B cell (primary cell): ENCODE results near the gene FLVCR1. TPM values are rescaled to one million over a fixed set of nuclear protein-coding genes. Genes with fewer than 3 reads are reported as not detected.

ENCODE experiments used
- ATAC-seq: fragments of 200-7000 bp; cut with Tn5 transposase; one replicate; pipeline ENCODE4 v1.10.0; 2021; ENCODE audit warnings: low read depth, mild to moderate bottlenecking, moderate number of reproducible peaks, moderate library complexity
- CTCF ChIA-PET: fragments of 350-600 bp; sonication (Branson Sonifier 250); formaldehyde crosslinking; loops from one replicate; lab custom pipeline; 2021; ENCODE audit warnings: antibody characterized with exemption, inconsistent platforms; lab: Charles Lee
- POLR2A ChIA-PET: fragments of 350-600 bp; sonication (Branson Sonifier 250); formaldehyde crosslinking; loops from one replicate; lab custom pipeline; 2021; ENCODE audit warnings: antibody characterized with exemption; lab: Charles Lee
- DNase-seq: peaks from one replicate; pipeline ENCODE4 v3.0.0; 2013
- H2AFZ ChIP-seq: 2 replicates; pipeline ENCODE4 v1.6.1; 2012; ENCODE audit warnings: mild to moderate bottlenecking, low read depth, low read length; ENCODE audit not compliant: insufficient read depth, poor library complexity, severe bottlenecking
- H3K27ac ChIP-seq, 2 donors: 1 replicate in 1 of 2; 2 replicates in 1 of 2; pipeline ENCODE4 v1.5.1; 2012 to 2013; ENCODE audit warnings: low read length in 2 of 2, mild to moderate bottlenecking in 2 of 2, moderate library complexity in 1 of 2
- H3K27me3 ChIP-seq, 4 experiments: fragments of 200-600 bp in 1 of 4; sonication (generic) in 1 of 4; replicated peaks in 1 of 4; 1 replicate in 2 of 4; 2 replicates in 2 of 4; pipeline versions ENCODE4 v1.6.1 to v1.7.0; 2013 to 2016; ENCODE audit warnings: low read length in 3 of 4, mild to moderate bottlenecking in 2 of 4, mixed read lengths in 1 of 4, moderate library complexity in 1 of 4; ENCODE audit not compliant: insufficient read depth in 4 of 4, control insufficient read depth in 3 of 4; ENCODE audit errors: control extremely low read depth in 1 of 4
- H3K36me3 ChIP-seq, 2 experiments: replicated peaks in 1 of 2; 1 replicate in 1 of 2; 2 replicates in 1 of 2; pipeline versions ENCODE4 v1.6.1 to v1.7.1; 2013; ENCODE audit warnings: low read length in 1 of 2; ENCODE audit not compliant: insufficient read depth in 2 of 2, control insufficient read depth in 1 of 2; ENCODE audit errors: control extremely low read depth in 1 of 2, extremely low read depth in 1 of 2
- H3K4me1 ChIP-seq, 2 donors: fragments of 200-600 bp in 1 of 2; sonication (generic) in 1 of 2; 1 replicate in 1 of 2; 2 replicates in 1 of 2; pipeline versions ENCODE4 v1.5.1 to v1.6.1; 2013 to 2017; ENCODE audit warnings: low read length in 2 of 2; ENCODE audit not compliant: control insufficient read depth in 2 of 2, insufficient read depth in 2 of 2
- H3K4me2 ChIP-seq: replicated peaks from 2 replicates; pipeline ENCODE3; 2012; ENCODE audit warnings: mild to moderate bottlenecking, low read depth, low read length; ENCODE audit not compliant: poor library complexity, severe bottlenecking
- H3K4me3 ChIP-seq, 5 experiments: fragments of 200-600 bp in 1 of 5; sonication (generic) in 1 of 5; 1 replicate in 3 of 5; 2 replicates in 2 of 5; pipeline versions ENCODE4 v1.5.1 to v1.7.0; 2011 to 2016; ENCODE audit warnings: low read length in 4 of 5, mild to moderate bottlenecking in 4 of 5, low read depth in 2 of 5, control low read depth in 1 of 5, moderate library complexity in 1 of 5; ENCODE audit not compliant: insufficient read depth in 1 of 5; ENCODE audit errors: control extremely low read depth in 1 of 5, extremely low read depth in 1 of 5
- H3K79me2 ChIP-seq: fragments of 200-600 bp; sonication (generic); one replicate; pipeline ENCODE4 v1.6.0; 2016; ENCODE audit warnings: low read length; ENCODE audit not compliant: control insufficient read depth, insufficient read depth
- H3K9ac ChIP-seq: fragments of 200-600 bp; sonication (generic); 2 replicates; pipeline ENCODE4 v1.6.1; 2017; ENCODE audit warnings: mild to moderate bottlenecking, low read length, moderate library complexity
- H3K9me3 ChIP-seq, 3 donors: one replicate each; pipeline versions ENCODE4 v1.6.1 to v1.7.1; 2013; ENCODE audit warnings: low read length in 2 of 3; ENCODE audit not compliant: control insufficient read depth in 2 of 3, insufficient read depth in 1 of 3; ENCODE audit errors: control extremely low read depth in 1 of 3
- H4K20me1 ChIP-seq: 2 replicates; pipeline ENCODE4 v1.6.0; 2012; ENCODE audit warnings: mild to moderate bottlenecking, low read length; ENCODE audit not compliant: insufficient read depth, control insufficient read depth, poor library complexity, severe bottlenecking
- H3K27ac Mint-ChIP-seq: one replicate; pipeline ENCODE4 v1.8.0; 2021; ENCODE audit warnings: mixed read lengths
- H3K27me3 Mint-ChIP-seq: one replicate; pipeline ENCODE4 v1.8.0; 2021; ENCODE audit warnings: mixed read lengths
- H3K4me1 Mint-ChIP-seq: one replicate; pipeline ENCODE4 v1.8.0; 2021; ENCODE audit warnings: mixed read lengths
- H3K4me3 Mint-ChIP-seq: one replicate; pipeline ENCODE4 v1.8.0; 2021; ENCODE audit warnings: mixed read lengths
- H3K9me3 Mint-ChIP-seq: one replicate; pipeline ENCODE4 v1.8.0; 2022; ENCODE audit warnings: mixed read lengths; ENCODE audit not compliant: insufficient read depth
- EZH2 ChIP-seq: IDR thresholded peaks from 2 replicates; pipeline ENCODE4 v1.6.1; 2012; ENCODE audit warnings: borderline replicate concordance, low read depth, mild to moderate bottlenecking, moderate library complexity, low read length; ENCODE audit not compliant: insufficient read depth, poor library complexity, severe bottlenecking
- WGBS: methylation state at CpG from one replicate; pipeline ENCODE4 v1.1.5; 2013; ENCODE audit warnings: missing lambda C conversion rate; ENCODE audit not compliant: insufficient coverage; 5-methylcytosine and 5-hydroxymethylcytosine counted together
- intact Hi-C: fragments of 100-400 bp; cut with micrococcal nuclease; formaldehyde crosslinking; loops from one replicate; pipeline ENCODE4 v1.10.0; 2022
- polyA plus RNA-seq: library from polyadenylated mRNA; depleted of rRNA; stranded (reverse); fragments of >200 nt; gene quantifications from 2 replicates; pipeline ENCODE4 v1.2.3, GENCODE V29; 2012
- total RNA-seq, 2 donors: library from RNA; stranded (reverse); fragments of 120-200 nt in 1 of 2; gene quantifications; 1 replicate in 1 of 2; 2 replicates in 1 of 2; pipeline versions ENCODE4 v1.2.3 to v1.2.4, GENCODE V29; 2013 to 2022
- TF ChIP-seq, protein P1 (sequence below): fragments of 200-600 bp; IDR thresholded peaks from one replicate; pipeline ENCODE4 v1.8.0; 2022; ENCODE audit warnings: antibody characterized with exemption, mild to moderate bottlenecking

Gene FLVCR1
- total and polyA plus RNA-seq, 2 donors (not counting 1 experiment from before 2014, with no cell fraction given), result 3.9 to 19.2 TPM

GRCh38 chr1:212938846-212939245, 80.8 kb downstream of the FLVCR1 start:
- intact Hi-C loops, result no loop called here
- Mint-ChIP-seq H3K4me1 (peaks cover 5% of the 10 kb centered on the region), H3K9me3 (peaks cover 5% of the 10 kb centered on the region), H3K27ac (no peak overlapping the region), H3K27me3 (no peaks in the 10 kb centered on the region), H3K4me3 (no peak overlapping the region)
- H3K27ac ChIP-seq, result no peak overlapping the region
- TF ChIP-seq, protein P1, sequence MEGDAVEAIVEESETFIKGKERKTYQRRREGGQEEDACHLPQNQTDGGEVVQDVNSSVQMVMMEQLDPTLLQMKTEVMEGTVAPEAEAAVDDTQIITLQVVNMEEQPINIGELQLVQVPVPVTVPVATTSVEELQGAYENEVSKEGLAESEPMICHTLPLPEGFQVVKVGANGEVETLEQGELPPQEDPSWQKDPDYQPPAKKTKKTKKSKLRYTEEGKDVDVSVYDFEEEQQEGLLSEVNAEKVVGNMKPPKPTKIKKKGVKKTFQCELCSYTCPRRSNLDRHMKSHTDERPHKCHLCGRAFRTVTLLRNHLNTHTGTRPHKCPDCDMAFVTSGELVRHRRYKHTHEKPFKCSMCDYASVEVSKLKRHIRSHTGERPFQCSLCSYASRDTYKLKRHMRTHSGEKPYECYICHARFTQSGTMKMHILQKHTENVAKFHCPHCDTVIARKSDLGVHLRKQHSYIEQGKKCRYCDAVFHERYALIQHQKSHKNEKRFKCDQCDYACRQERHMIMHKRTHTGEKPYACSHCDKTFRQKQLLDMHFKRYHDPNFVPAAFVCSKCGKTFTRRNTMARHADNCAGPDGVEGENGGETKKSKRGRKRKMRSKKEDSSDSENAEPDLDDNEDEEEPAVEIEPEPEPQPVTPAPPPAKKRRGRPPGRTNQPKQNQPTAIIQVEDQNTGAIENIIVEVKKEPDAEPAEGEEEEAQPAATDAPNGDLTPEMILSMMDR, result no peak
- no peak for TF ChIP-seq EZH2
- POLR2A ChIA-PET, result no interaction called here
- no peak overlapping the region for H2AFZ ChIP-seq
- H3K27me3 ChIP-seq, result no peaks in the 10 kb centered on the region
- H3K4me1 ChIP-seq, result peaks cover 6 to 8% of the 10 kb centered on the region in 2 donors
- no peak overlapping the region for H3K4me3 ChIP-seq
- ATAC-seq, result no peak
- H3K36me3 ChIP-seq, result no peaks in the 10 kb centered on the region
- no peak overlapping the region for H3K9ac ChIP-seq
- H3K4me2 ChIP-seq, result no peak overlapping the region
- WGBS, result 94% methylated on average over 5 of the region's 6 CpGs
- peaks cover 0 to 1% (median 0%) of the 10 kb centered on the region in 3 donors for H3K9me3 ChIP-seq
- H4K20me1 ChIP-seq, result no peaks in the 10 kb centered on the region
- no peak for DNase-seq
- H3K79me2 ChIP-seq, result no peaks in the 10 kb centered on the region
- CTCF ChIA-PET, result interaction anchor here (1.6 kb wide), 1 partner anchor 15 kb away, joined by 3 read pairs; no protein-coding TSS in a partner anchor

DNA sequence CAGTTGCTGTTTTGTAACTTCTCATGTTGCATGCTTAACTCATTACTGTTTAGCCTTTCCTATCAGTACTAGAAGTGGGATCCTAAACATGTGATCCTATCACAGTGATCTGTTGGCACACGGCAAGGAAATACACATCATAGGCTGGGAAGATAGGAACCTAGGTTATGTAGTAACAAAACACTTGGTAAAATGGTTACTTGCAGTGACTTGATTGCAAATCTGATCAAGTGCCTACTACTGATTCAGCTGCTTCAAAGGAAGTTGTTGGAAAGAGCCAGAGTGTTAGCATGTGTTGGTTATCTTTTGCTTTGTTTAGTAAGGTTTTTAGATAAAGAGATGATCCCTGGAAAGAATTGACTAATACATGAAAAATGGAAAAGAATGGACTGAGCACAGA, 83.4 kb downstream of the FLVCR1 start:
- Histone ChIP-seq H3K4me3 (no peak overlapping the region), H3K9ac (no peak overlapping the region), H3K27ac (no peak overlapping the region), H3K4me1 (peaks cover 19 to 27% of the 10 kb centered on the region in 2 donors), H3K4me2 (no peak overlapping the region), H4K20me1 (no peaks in the 10 kb centered on the region), H3K36me3 (no peaks in the 10 kb centered on the region), H3K9me3 (no peaks in the 10 kb centered on the region), H2AFZ (no peak overlapping the region), H3K79me2 (no peaks in the 10 kb centered on the region), H3K27me3 (no peaks in the 10 kb centered on the region)
- no peak for TF ChIP-seq EZH2
- TF ChIP-seq, protein P1, result no peak
- H3K4me3 Mint-ChIP-seq, result no peak overlapping the region
- WGBS, result no CpG with 5 or more reads among the region's 1 CpG
- POLR2A ChIA-PET, result no interaction called here
- intact Hi-C loops, result no loop called here
- DNase-seq (no peak), ATAC-seq (no peak)
- CTCF ChIA-PET, result no interaction called here
- peaks cover 30% of the 10 kb centered on the region for H3K4me1 Mint-ChIP-seq
- peaks cover 5% of the 10 kb centered on the region for H3K9me3 Mint-ChIP-seq
- no peak overlapping the region for H3K27ac Mint-ChIP-seq
- H3K27me3 Mint-ChIP-seq, result no peaks in the 10 kb centered on the region
